ENCODE results near the gene CEP104. TPM values are rescaled to one million over a fixed set of nuclear protein-coding genes. Genes with fewer than 3 reads are reported as not detected.

Gene CEP104
- total RNA-seq, 6 experiments from 2014 or later: 16.7 to 36.4 (median 26.6) TPM

GRCh38 chr1:3789421-3790300 is 67.3 kb downstream of the CEP104 start:
- no peak overlapping the region for H3K27ac ChIP-seq
- no peaks in the 10 kb centered on the region for H3K27me3 ChIP-seq
- no peaks in the 10 kb centered on the region for H3K9me3 ChIP-seq
- TF ChIP-seq, protein P1, sequence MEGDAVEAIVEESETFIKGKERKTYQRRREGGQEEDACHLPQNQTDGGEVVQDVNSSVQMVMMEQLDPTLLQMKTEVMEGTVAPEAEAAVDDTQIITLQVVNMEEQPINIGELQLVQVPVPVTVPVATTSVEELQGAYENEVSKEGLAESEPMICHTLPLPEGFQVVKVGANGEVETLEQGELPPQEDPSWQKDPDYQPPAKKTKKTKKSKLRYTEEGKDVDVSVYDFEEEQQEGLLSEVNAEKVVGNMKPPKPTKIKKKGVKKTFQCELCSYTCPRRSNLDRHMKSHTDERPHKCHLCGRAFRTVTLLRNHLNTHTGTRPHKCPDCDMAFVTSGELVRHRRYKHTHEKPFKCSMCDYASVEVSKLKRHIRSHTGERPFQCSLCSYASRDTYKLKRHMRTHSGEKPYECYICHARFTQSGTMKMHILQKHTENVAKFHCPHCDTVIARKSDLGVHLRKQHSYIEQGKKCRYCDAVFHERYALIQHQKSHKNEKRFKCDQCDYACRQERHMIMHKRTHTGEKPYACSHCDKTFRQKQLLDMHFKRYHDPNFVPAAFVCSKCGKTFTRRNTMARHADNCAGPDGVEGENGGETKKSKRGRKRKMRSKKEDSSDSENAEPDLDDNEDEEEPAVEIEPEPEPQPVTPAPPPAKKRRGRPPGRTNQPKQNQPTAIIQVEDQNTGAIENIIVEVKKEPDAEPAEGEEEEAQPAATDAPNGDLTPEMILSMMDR (IDR thresholded peaks at IDR 0.05): no peak
- no peak for TF ChIP-seq POLR2A (IDR thresholded peaks at IDR 0.05)
- ATAC-seq (no peak), DNase-seq (peak in 1 of 3 donors; percentile 33)
- H3K4me3 ChIP-seq: no peak overlapping the region
- intact Hi-C loops (cut with DNase I): no loop called here
- WGBS (ENCODE audit: insufficient coverage, low coverage, low lambda C conversion rate, missing lambda C conversion rate): 100% methylated on average over 2 of the region's 34 CpGs
- H3K4me1 ChIP-seq: peaks cover 0 to 29% (median 5%) of the 10 kb centered on the region in 4 donors
- peaks cover 0 to 18% (median 9%) of the 10 kb centered on the region in 4 donors for H3K36me3 ChIP-seq

DNA sequence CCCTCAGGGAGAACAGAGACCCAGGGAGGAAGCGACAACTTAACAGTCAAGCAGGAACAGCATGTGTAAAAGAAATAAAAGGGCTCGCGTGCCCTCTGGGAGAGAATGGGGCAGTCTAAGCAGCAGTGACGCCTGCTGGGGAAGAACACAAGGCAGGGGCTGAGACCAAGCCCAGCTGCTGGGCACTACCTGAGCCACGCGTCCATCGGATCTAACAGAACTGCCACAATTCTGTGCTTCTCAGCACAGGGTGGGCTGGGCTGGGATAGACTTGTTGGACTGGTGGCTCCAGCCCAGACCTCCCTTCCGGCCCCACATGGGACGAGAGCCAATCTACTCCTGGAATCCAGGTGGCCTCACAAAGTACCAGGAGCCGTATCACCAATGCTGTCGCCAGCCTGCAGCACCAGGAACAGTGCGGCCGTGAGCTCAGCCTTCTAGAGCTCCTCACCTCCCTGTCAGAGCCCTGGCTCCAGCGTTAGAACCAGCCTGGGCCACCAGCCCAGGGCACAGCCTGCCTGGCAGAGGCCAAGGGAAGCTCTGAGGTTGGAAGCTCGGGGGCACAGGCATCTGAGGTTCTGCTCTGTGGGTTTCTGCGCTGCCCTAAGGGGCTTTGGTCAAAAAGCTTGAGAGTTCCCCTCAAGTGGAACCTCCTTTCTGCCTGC is 68.1 kb downstream of the CEP104 start:
- Histone ChIP-seq H3K36me3 (peaks cover 0 to 26% (median 9%) of the 10 kb centered on the region in 4 donors), H3K27ac (no peak overlapping the region), H3K9me3 (no peaks in the 10 kb centered on the region), H3K4me3 (no peak overlapping the region), H3K4me1 (peaks cover 0 to 22% (median 1%) of the 10 kb centered on the region in 4 donors), H3K27me3 (no peaks in the 10 kb centered on the region)
- intact Hi-C loops (cut with DNase I): no loop called here
- WGBS (ENCODE audit: insufficient coverage, low coverage, low lambda C conversion rate, missing lambda C conversion rate): 94% methylated on average over 3 of the region's 16 CpGs
- TF ChIP-seq POLR2A (IDR thresholded peaks at IDR 0.05): no peak
- TF ChIP-seq, protein P1 (IDR thresholded peaks at IDR 0.05): no peak
- ATAC-seq (no peak), DNase-seq (no peak)

DNA sequence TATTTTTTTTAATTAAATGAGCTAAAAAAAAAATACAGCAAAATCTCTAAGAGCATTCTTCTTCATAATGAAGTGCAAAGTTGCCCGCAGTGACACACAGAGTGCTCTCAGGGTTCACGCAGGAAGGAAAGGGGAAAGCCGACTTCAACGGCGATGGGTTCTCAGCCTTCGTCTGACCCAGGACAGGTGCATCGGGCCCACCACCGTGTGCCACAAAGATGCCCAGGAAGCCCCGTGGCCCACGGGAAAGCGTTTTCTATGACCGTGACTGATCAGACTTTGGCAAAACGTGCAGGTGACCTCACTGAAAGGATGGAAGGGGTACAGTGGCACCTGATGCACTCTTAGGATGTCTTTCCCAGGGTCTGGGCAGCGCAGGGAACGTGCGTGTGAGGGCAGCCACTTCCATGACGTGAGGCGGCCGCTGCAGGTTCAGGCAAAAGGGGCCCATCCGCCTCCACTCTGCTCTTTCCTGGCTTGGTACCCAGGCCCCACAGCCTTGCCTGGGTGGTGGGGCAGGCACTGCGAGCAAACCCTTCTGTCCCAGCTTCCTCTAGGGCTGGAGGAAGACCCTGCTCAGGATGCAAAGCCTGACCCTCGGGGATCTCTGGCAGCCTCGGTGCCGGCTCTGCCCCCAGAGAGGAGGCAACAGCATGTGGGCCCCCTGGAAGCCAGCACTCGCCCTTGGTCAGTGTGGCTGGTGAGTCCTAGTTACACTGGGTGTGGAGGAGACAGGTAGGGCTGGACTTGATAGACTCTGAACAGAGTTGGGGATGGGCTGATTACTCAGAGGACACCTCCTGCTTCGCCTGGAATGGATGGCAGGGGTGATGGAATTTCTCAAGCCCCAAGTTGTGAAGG is 69.0 kb downstream of the CEP104 start:
- H3K27me3 ChIP-seq: no peaks in the 10 kb centered on the region
- no peak for ATAC-seq
- peaks cover 0 to 15% (median 0%) of the 10 kb centered on the region in 4 donors for H3K4me1 ChIP-seq
- H3K9me3 ChIP-seq: no peaks in the 10 kb centered on the region
- H3K36me3 ChIP-seq: peaks cover 0 to 35% (median 13%) of the 10 kb centered on the region in 4 donors
- intact Hi-C loops (cut with DNase I): no loop called here
- no peak for TF ChIP-seq POLR2A (IDR thresholded peaks at IDR 0.05)
- TF ChIP-seq, protein P1 (IDR thresholded peaks at IDR 0.05): no peak
- no peak for DNase-seq
- H3K4me3 ChIP-seq: no peak overlapping the region
- no peak overlapping the region for H3K27ac ChIP-seq
- 71% methylated on average over 12 of the region's 26 CpGs for WGBS (ENCODE audit: insufficient coverage, low coverage, low lambda C conversion rate, missing lambda C conversion rate)

DNA sequence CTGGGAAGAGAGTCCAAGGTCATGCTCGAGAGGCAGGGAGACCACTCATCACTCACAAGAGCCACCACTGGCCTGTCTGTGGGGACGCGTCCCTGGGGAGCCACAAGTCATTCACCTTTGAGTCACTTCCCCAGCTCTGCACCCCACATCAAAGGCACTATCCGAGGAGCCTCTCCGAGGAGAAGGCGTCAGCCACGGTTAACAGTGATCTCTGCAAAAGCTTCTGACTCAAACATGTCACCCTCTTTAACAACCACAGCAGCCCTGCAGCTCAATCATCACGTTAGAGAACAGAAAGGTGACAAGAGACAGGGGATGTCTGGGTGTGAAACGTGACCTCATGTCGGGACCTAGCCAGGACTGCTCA is 69.7 kb downstream of the CEP104 start:
- DNase-seq: no peak
- TF ChIP-seq, protein P1 (IDR thresholded peaks at IDR 0.05): no peak
- TF ChIP-seq POLR2A (IDR thresholded peaks at IDR 0.05): no peak
- no peaks in the 10 kb centered on the region for H3K27me3 ChIP-seq
- H3K4me3 ChIP-seq: no peak overlapping the region
- peaks cover 5 to 41% (median 19%) of the 10 kb centered on the region in 4 donors for H3K36me3 ChIP-seq
- intact Hi-C loops (cut with DNase I): no loop called here
- ATAC-seq: no peak
- no peaks in the 10 kb centered on the region for H3K9me3 ChIP-seq
- H3K4me1 ChIP-seq: peaks cover 0 to 14% (median 0%) of the 10 kb centered on the region in 4 donors
- H3K27ac ChIP-seq: no peak overlapping the region
- 69% methylated on average over 4 of the region's 10 CpGs for WGBS (ENCODE audit: insufficient coverage, low coverage, low lambda C conversion rate, missing lambda C conversion rate)
